ENCODE measurements around the gene EVA1B.

Gene EVA1B

GRCh38 chr1:36345353-36345752, 21.9 kb upstream of the EVA1B start:
- no peak for DNase-seq

GRCh38 chr1:36344395-36344680, 20.9 kb upstream of the EVA1B start:
- DNase-seq, result no peak

GRCh38 chr1:36343651-36344394, 20.4 kb upstream of the EVA1B start:
- DNase-seq, result no peak

- DNase-seq, result peak; percentile 34
These were observed 19.2 kb upstream of the EVA1B start for GRCh38 chr1:36342426-36343185.

GRCh38 chr1:36341626-36342320, 18.3 kb upstream of the EVA1B start:
- no peak for DNase-seq

GRCh38 chr1:36339615-36340014, 16.2 kb upstream of the EVA1B start:
- no peak for DNase-seq

GRCh38 chr1:36339215-36339614, 15.8 kb upstream of the EVA1B start:
- DNase-seq, result no peak

GRCh38 chr1:36337830-36338229, 14.4 kb upstream of the EVA1B start:
- no peak for DNase-seq

GRCh38 chr1:36330940-36331339, 7.5 kb upstream of the EVA1B start:
- no peak for DNase-seq

- DNase-seq, result no peak
These were observed 6.4 kb upstream of the EVA1B start for GRCh38 chr1:36329817-36330216.

- no peak for DNase-seq
These were observed 5.3 kb upstream of the EVA1B start for GRCh38 chr1:36328713-36329112.

- no peak for DNase-seq
These were observed 4.6 kb upstream of the EVA1B start for GRCh38 chr1:36328088-36328480.

GRCh38 chr1:36327421-36328087, 4.1 kb upstream of the EVA1B start:
- DNase-seq, result peak; percentile 57

GRCh38 chr1:36326499-36326898, 3.1 kb upstream of the EVA1B start:
- DNase-seq, result no peak

- DNase-seq, result no peak
These were observed 883 bp upstream of the EVA1B start for GRCh38 chr1:36324353-36324703.

- peak; percentile 14 for DNase-seq
These were observed 434 bp downstream of the EVA1B start for GRCh38 chr1:36322786-36323635.

- DNase-seq, result no peak
These were observed 1.2 kb downstream of the EVA1B start for GRCh38 chr1:36322041-36322785.

GRCh38 chr1:36321119-36321951, 2.1 kb downstream of the EVA1B start:
- peak; percentile 55 for DNase-seq

- DNase-seq, result no peak
These were observed 2.7 kb downstream of the EVA1B start for GRCh38 chr1:36320767-36321118.

GRCh38 chr1:36320291-36320761, 3.1 kb downstream of the EVA1B start:
- no peak for DNase-seq

GRCh38 chr1:36309397-36309796, 14.0 kb downstream of the EVA1B start:
- DNase-seq, result no peak
